ENCODE measurements around the gene PGBD1. TPM values are rescaled to one million over a fixed set of nuclear protein-coding genes. Genes with fewer than 3 reads are reported as not detected.

The PGBD1 gene
- total and polyA plus RNA-seq, 4 donors, result 0.74 to 3.7 (median 0.97) TPM

GRCh38 chr6:28334286-28335039, 53.1 kb downstream of the PGBD1 start (continued):
- no peak for TF ChIP-seq FOXA2 (IDR thresholded peaks at IDR 0.05)
- no peak for TF ChIP-seq MAX (IDR thresholded peaks at IDR 0.05)
- TF ChIP-seq FOXA1 (IDR thresholded peaks at IDR 0.05), result no peak
- no peak for TF ChIP-seq NR2F2 (IDR thresholded peaks at IDR 0.05)

- H3K4me3 ChIP-seq (ENCODE audit: low read depth in 1 of 3, low read length in 3 of 3), result peak overlapping the region; percentile 16 to 86 (median 68)
- H3K4me1 ChIP-seq (ENCODE audit: control insufficient read depth in 4 of 4, insufficient read depth in 4 of 4, low read length in 3 of 4), result peaks cover 1 to 14% (median 4%) of the 10 kb centered on the region in 4 donors
- H3K36me3 ChIP-seq (ENCODE audit: control insufficient read depth in 4 of 4, insufficient read depth in 3 of 4, low read depth in 1 of 4, low read length in 3 of 4), result no peaks in the 10 kb centered on the region
- no peaks in the 10 kb centered on the region for H3K9me3 ChIP-seq (ENCODE audit: control insufficient read depth in 4 of 4, low read length in 3 of 4)
- peak overlapping the region; percentile 85 to 87 for H3K9ac ChIP-seq (ENCODE audit: low read depth in 1 of 2, low read length in 2 of 2)
- no peaks in the 10 kb centered on the region for H3K27me3 ChIP-seq (ENCODE audit: control insufficient read depth in 4 of 4, insufficient read depth in 4 of 4, low read length in 3 of 4)
- peak overlapping the region; percentile 92 to 97 for H3K27ac ChIP-seq (ENCODE audit: low read depth in 1 of 2, low read length in 2 of 2)
- no peak for TF ChIP-seq FOXA2 (IDR thresholded peaks at IDR 0.05)
- no peak for TF ChIP-seq YY1 (IDR thresholded peaks at IDR 0.05)
- no peak for TF ChIP-seq TAF1 (conservative IDR thresholded peaks at IDR 0.05)
- TF ChIP-seq GABPA (IDR thresholded peaks at IDR 0.05 in 1 of 2, conservative IDR thresholded peaks at IDR 0.05 in 1 of 2), result no peak
- peak; percentile 66 for TF ChIP-seq SP1 (IDR thresholded peaks at IDR 0.05)
- no peak for TF ChIP-seq CTCF (IDR thresholded peaks at IDR 0.05; ENCODE audit: low read depth, low read length, missing input control)
- TF ChIP-seq JUND (IDR thresholded peaks at IDR 0.05), result no peak
- TF ChIP-seq MAX (IDR thresholded peaks at IDR 0.05), result no peak
- no peak for TF ChIP-seq REST (IDR thresholded peaks at IDR 0.05)
- TF ChIP-seq ATF3 (IDR thresholded peaks at IDR 0.05), result no peak
- peak in 1 of 2 donors; percentile 12 for TF ChIP-seq EGR1 (IDR thresholded peaks at IDR 0.05; ENCODE audit: low read depth in 2 of 2)
- no peak for TF ChIP-seq ZBTB33 (IDR thresholded peaks at IDR 0.05)
- no peak for TF ChIP-seq HNF4A (conservative IDR thresholded peaks at IDR 0.05)
- no peak for TF ChIP-seq FOXA1 (IDR thresholded peaks at IDR 0.05)
- no peak for TF ChIP-seq RXRA (IDR thresholded peaks at IDR 0.05)
- WGBS, result 31% methylated on average over 12 of the region's 12 CpGs
- no peak for DNase-seq (ENCODE audit: low spot score)
These were observed 53.7 kb downstream of the PGBD1 start for GRCh38 chr6:28335040-28335563.
